Gastrocnemius medialis (tissue), 4 donors: ENCODE results near the gene PEX6. TPM values are rescaled to one million over a fixed set of nuclear protein-coding genes. Genes with fewer than 3 reads are reported as not detected.

Experiments
- ATAC-seq, 2 donors: fragments of 150-250 bp; one replicate each; pipeline ENCODE4 v1.9.1; 2016
- DNase-seq, 2 donors: peaks; one replicate each; pipeline ENCODE4 v3.0.0-alpha.2; 2019
- H3K27ac ChIP-seq, 4 donors: fragments of 200-600 bp; sonication (generic); 1 replicate in 1 of 4; 2 replicates in 3 of 4; pipeline ENCODE4 v1.5.1; 2016 to 2018; ENCODE audit warnings: mild to moderate bottlenecking in 2 of 4, moderate library complexity in 1 of 4
- H3K27me3 ChIP-seq, 3 donors: fragments of 200-600 bp; sonication (generic) in 2 of 3; 1 replicate in 1 of 3; 2 replicates in 2 of 3; pipeline versions ENCODE4 v1.5.1 to v1.6.0; 2016 to 2019; ENCODE audit warnings: mild to moderate bottlenecking in 1 of 3, moderate library complexity in 1 of 3
- H3K36me3 ChIP-seq, 2 donors: fragments of 200-600 bp; sonication (generic) in 1 of 2; one replicate each; pipeline ENCODE4 v1.5.1; 2017 to 2018
- H3K4me1 ChIP-seq, 2 donors: fragments of 200-600 bp; sonication (generic) in 1 of 2; one replicate each; pipeline ENCODE4 v1.5.1; 2016 to 2017; ENCODE audit warnings: mild to moderate bottlenecking in 2 of 2
- H3K4me3 ChIP-seq, 4 donors: fragments of 200-600 bp; sonication (generic) in 3 of 4; 1 replicate in 1 of 4; 2 replicates in 3 of 4; pipeline ENCODE4 v1.5.1; 2016 to 2019; ENCODE audit warnings: mild to moderate bottlenecking in 2 of 4
- H3K9me3 ChIP-seq, 3 donors: fragments of 200-600 bp; sonication (generic) in 2 of 3; 1 replicate in 1 of 3; 2 replicates in 2 of 3; pipeline ENCODE4 v1.5.1; 2016 to 2019
- POLR2A ChIP-seq, 2 donors: fragments of 450-650 bp; IDR thresholded peaks; one replicate each; pipeline ENCODE4 v1.6.1; 2017; ENCODE audit warnings: antibody characterized with exemption in 2 of 2, mild to moderate bottlenecking in 2 of 2, moderate library complexity in 2 of 2
- in situ Hi-C, 4 donors: fragments of 200-750 bp; cut with MboI; loops; one replicate each; pipeline versions ENCODE4 v1.15.0 to v1.8.0; 2017; ENCODE audit warnings: low sequenced_read_pairs in 4 of 4
- intact Hi-C: fragments of 100-400 bp; cut with DNase I; formaldehyde crosslinking; loops from one replicate; pipeline ENCODE4 v1.15.1; 2023; ENCODE audit warnings: low total_unique reads
- total RNA-seq, 4 donors: library from RNA; depleted of rRNA; stranded (reverse); fragments of >200 nt; gene quantifications; one replicate each; pipeline versions ENCODE4 v1.1.0 to v1.2.3, GENCODE V29; 2016
- TF ChIP-seq, protein P1 (sequence below), 5 experiments: fragments of 450-650 bp in 3 of 5; fragments of 200-600 bp in 2 of 5; sonication (generic) in 2 of 5; IDR thresholded peaks in 4 of 5; conservative IDR thresholded peaks in 1 of 5; 1 replicate in 4 of 5; 2 replicates in 1 of 5; pipeline ENCODE4 v1.5.1; 2016 to 2019; ENCODE audit warnings: antibody characterized with exemption in 5 of 5, mild to moderate bottlenecking in 3 of 5, moderate library complexity in 3 of 5

Gene PEX6
- total RNA-seq, 4 donors from 2014 or later: 7.4 to 45.1 (median 12.6) TPM

DNA sequence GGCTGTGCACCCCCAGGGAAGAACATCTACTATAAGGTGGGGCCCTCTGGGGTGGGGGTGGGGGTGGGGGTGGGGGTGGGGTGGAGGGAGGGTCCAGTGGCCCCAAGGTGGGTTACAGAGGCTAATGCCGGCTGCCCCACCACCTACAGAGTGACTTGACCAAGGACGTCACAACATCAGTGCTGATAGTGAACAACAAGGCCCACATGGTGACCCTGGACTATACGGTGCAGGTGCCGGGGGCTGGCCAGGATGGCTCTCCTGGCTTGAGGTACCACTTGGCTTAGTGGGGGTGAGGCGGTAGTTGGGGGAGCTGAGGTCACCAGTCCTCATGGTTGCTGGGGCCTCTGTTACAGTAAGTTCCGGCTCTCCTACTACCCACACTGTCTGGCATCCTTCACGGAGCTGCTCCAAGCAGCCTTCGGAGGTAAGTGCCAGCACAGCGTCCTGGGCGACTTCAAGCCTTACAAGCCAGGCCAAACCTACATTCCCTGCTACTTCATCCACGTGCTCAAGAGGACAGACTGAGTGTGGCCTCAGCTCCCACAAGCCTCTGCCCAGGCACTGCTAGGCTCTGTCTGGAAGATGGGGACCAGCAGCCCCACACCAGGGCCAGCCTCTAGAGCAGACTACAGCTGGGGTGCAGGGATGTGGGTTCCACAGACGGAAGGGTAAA lies 15.7 kb downstream of the PEX6 start:
- no peak for TF ChIP-seq POLR2A (IDR thresholded peaks at IDR 0.05)
- TF ChIP-seq, protein P1, sequence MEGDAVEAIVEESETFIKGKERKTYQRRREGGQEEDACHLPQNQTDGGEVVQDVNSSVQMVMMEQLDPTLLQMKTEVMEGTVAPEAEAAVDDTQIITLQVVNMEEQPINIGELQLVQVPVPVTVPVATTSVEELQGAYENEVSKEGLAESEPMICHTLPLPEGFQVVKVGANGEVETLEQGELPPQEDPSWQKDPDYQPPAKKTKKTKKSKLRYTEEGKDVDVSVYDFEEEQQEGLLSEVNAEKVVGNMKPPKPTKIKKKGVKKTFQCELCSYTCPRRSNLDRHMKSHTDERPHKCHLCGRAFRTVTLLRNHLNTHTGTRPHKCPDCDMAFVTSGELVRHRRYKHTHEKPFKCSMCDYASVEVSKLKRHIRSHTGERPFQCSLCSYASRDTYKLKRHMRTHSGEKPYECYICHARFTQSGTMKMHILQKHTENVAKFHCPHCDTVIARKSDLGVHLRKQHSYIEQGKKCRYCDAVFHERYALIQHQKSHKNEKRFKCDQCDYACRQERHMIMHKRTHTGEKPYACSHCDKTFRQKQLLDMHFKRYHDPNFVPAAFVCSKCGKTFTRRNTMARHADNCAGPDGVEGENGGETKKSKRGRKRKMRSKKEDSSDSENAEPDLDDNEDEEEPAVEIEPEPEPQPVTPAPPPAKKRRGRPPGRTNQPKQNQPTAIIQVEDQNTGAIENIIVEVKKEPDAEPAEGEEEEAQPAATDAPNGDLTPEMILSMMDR (IDR thresholded peaks at IDR 0.05 in 4 of 5, conservative IDR thresholded peaks at IDR 0.05 in 1 of 5): no peak
- Histone ChIP-seq H3K4me3 (no peak overlapping the region), H3K27me3 (no peaks in the 10 kb centered on the region), H3K9me3 (no peaks in the 10 kb centered on the region), H3K27ac (no peak overlapping the region), H3K36me3 (peaks cover 0 to 33% of the 10 kb centered on the region in 2 donors), H3K4me1 (peaks cover 7 to 11% of the 10 kb centered on the region in 2 donors)
- intact Hi-C loops (no loop called here), in situ Hi-C loops (no loop called here)
- DNase-seq (no peak), ATAC-seq (no peak)

DNA sequence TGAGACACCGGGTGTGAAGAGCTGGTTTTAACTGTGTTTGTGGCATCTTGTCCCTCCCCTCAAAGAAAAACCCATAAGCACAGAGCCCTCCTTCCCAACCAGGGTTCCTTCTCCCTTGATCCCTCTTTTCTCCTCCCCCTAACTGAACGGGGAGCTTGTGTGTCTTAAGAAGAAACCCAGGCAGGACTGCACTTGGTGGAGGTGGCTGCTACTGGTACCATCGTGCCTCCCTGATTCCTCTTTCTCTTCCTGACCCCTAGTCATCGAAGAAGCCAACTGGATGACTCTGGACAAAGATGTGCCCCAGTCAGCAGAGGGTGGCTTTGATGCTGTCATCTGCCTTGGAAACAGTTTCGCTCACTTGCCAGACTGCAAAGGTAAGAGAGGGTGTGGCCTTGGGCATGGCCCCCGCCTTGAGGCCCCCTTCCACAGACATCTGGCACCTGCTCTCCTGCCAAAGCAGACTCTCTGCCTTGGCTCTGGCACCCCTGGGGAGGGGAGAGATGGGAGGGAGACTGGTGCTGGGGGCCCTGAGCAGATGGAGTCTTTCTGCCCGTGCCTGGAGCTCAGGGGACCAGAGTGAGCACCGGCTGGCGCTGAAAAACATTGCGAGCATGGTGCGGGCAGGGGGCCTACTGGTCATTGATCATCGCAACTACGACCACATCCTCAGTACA lies 16.3 kb downstream of the PEX6 start:
- no peak for ATAC-seq
- DNase-seq: no peak
- H3K9me3 ChIP-seq: no peaks in the 10 kb centered on the region
- H3K36me3 ChIP-seq: peaks cover 0 to 33% of the 10 kb centered on the region in 2 donors
- H3K27ac ChIP-seq: no peak overlapping the region
- intact Hi-C loops: no loop called here
- H3K27me3 ChIP-seq: no peaks in the 10 kb centered on the region
- in situ Hi-C loops: no loop called here
- no peak overlapping the region for H3K4me3 ChIP-seq
- H3K4me1 ChIP-seq: peaks cover 7 to 11% of the 10 kb centered on the region in 2 donors
- TF ChIP-seq, protein P1 (IDR thresholded peaks at IDR 0.05 in 4 of 5, conservative IDR thresholded peaks at IDR 0.05 in 1 of 5): no peak
- TF ChIP-seq POLR2A (IDR thresholded peaks at IDR 0.05): no peak

DNA sequence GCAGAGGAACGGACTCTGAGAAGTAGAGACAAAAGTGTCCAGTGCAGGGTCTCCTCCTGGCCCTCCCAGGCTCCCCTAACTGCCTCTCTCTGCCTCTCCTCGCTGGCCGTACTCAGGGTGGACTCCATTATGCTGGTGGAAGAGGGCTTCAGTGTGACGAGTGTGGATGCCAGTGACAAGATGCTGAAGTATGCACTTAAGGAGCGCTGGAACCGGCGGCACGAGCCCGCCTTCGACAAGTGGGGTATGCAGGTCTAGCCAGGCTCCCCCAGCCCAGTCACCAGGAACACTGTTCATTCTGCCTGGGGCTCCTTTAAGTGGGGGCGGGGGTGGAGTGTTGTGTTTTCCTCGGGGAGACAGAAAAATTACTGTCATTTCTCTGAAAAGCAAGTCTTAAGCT lies 16.9 kb downstream of the PEX6 start:
- H3K27me3 ChIP-seq: no peaks in the 10 kb centered on the region
- H3K4me3 ChIP-seq: no peak overlapping the region
- no peak for DNase-seq
- intact Hi-C loops (no loop called here), in situ Hi-C loops (no loop called here)
- peaks cover 0 to 33% of the 10 kb centered on the region in 2 donors for H3K36me3 ChIP-seq
- no peak overlapping the region for H3K27ac ChIP-seq
- no peak for ATAC-seq
- no peak for TF ChIP-seq POLR2A (IDR thresholded peaks at IDR 0.05)
- TF ChIP-seq, protein P1 (IDR thresholded peaks at IDR 0.05 in 4 of 5, conservative IDR thresholded peaks at IDR 0.05 in 1 of 5): no peak
- H3K4me1 ChIP-seq: peaks cover 7 to 11% of the 10 kb centered on the region in 2 donors
- no peaks in the 10 kb centered on the region for H3K9me3 ChIP-seq

DNA sequence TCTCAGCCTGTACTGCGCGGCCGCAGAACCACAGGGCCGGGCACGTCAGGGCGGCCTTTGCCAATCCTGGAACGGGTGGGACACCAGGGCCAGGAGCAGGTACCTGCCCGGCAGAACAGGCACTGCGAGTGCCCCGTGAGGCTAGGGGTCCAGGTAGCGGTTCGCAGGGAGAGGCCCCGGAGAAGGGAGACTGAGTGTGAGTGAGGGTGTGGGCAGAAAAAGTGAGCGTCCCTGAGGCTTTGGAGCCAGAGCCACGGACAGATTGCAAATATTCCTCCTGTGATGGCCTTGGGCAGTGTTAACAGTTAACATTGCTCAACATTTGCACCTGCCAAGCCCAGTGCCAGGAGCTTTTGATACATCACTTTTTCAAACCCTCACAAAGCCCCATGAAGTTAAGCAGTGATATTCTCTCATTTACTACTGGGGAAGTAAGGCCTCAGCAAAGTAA lies 17.9 kb downstream of the PEX6 start:
- H3K27ac ChIP-seq: peak overlapping the region; percentile 42 to 58 (median 50)
- TF ChIP-seq POLR2A (IDR thresholded peaks at IDR 0.05): no peak
- TF ChIP-seq, protein P1 (IDR thresholded peaks at IDR 0.05 in 4 of 5, conservative IDR thresholded peaks at IDR 0.05 in 1 of 5): no peak
- peak; percentile 21 to 59 for ATAC-seq
- intact Hi-C loops (no loop called here), in situ Hi-C loops (no loop called here)
- H3K9me3 ChIP-seq: no peaks in the 10 kb centered on the region
- peaks cover 7 to 11% of the 10 kb centered on the region in 2 donors for H3K4me1 ChIP-seq
- DNase-seq: peak in 1 of 2 donors; percentile 30
- peaks cover 0 to 26% of the 10 kb centered on the region in 2 donors for H3K36me3 ChIP-seq
- H3K27me3 ChIP-seq: no peaks in the 10 kb centered on the region
- H3K4me3 ChIP-seq: peak overlapping the region; percentile 53 to 67 (median 62)
